GM21825 (cell line): ENCODE data around the gene HLX.

Source experiments
- ATAC-seq: cut with Tn5 transposase; IDR thresholded peaks from one replicate; pipeline ENCODE4 v1.9.1; 2021; ENCODE audit warnings: mild to moderate bottlenecking, moderate library complexity; ENCODE audit not compliant: unreplicated experiment

HLX gene

GRCh38 chr1:220921498-220921897, 42.3 kb downstream of the HLX start:
- ATAC-seq: no peak

GRCh38 chr1:220921971-220922635, 42.9 kb downstream of the HLX start:
- no peak for ATAC-seq

- no peak for ATAC-seq
These were observed 43.7 kb downstream of the HLX start for GRCh38 chr1:220922951-220923350.

- ATAC-seq: no peak
These were observed 45.2 kb downstream of the HLX start for GRCh38 chr1:220924331-220924970.

- ATAC-seq: no peak
These were observed 46.5 kb downstream of the HLX start for GRCh38 chr1:220925707-220926106.

- no peak for ATAC-seq
These were observed 46.9 kb downstream of the HLX start for GRCh38 chr1:220926146-220926545.

- no peak for ATAC-seq
These were observed 48.2 kb downstream of the HLX start for GRCh38 chr1:220927442-220927841.

GRCh38 chr1:220928320-220928719, 49.1 kb downstream of the HLX start:
- ATAC-seq: no peak

- no peak for ATAC-seq
These were observed 49.6 kb downstream of the HLX start for GRCh38 chr1:220928725-220929300.

GRCh38 chr1:220929304-220929703, 50.1 kb downstream of the HLX start:
- no peak for ATAC-seq
